ENCODE results near the gene CCDC57.

DNA sequence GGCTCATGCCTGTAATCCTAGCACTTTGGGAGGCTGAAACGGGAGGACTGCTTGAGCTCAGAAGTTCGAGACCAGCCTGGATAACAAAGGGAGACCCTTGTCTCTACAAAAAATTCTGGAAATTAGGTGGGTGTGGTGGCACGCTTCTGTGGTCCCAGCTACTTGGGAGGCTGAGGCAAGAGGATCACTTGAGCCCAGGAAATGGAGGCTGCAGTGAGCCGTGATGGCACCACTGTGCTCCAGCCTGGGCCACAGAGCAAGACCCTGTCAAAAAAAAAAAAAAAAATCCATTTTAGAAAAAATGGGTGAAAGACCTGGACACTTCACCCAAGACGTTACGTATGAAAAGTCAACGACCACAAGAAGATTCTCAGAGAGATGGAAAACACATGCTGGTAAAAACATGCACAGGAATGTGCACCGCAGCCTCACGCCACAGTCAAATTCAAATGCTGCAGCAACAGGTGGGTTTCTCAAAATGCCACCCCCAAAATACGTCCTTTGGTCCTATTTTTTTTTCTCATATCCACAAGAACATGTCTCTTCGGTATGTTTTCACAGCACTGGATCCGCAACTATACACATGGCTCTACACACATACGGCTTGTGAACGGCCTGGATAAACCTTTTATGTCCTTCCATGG, 43.7 kb upstream of the CCDC57 start:
- TF ChIP-seq, protein P1, sequence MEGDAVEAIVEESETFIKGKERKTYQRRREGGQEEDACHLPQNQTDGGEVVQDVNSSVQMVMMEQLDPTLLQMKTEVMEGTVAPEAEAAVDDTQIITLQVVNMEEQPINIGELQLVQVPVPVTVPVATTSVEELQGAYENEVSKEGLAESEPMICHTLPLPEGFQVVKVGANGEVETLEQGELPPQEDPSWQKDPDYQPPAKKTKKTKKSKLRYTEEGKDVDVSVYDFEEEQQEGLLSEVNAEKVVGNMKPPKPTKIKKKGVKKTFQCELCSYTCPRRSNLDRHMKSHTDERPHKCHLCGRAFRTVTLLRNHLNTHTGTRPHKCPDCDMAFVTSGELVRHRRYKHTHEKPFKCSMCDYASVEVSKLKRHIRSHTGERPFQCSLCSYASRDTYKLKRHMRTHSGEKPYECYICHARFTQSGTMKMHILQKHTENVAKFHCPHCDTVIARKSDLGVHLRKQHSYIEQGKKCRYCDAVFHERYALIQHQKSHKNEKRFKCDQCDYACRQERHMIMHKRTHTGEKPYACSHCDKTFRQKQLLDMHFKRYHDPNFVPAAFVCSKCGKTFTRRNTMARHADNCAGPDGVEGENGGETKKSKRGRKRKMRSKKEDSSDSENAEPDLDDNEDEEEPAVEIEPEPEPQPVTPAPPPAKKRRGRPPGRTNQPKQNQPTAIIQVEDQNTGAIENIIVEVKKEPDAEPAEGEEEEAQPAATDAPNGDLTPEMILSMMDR (IDR thresholded peaks at IDR 0.05), result no peak
- no peak for TF ChIP-seq EZH2phosphoT487 (IDR thresholded peaks at IDR 0.05)
